ENCODE data around the gene PTPRM. TPM values are rescaled to one million over a fixed set of nuclear protein-coding genes. Genes with fewer than 3 reads are reported as not detected.

Gene PTPRM
- total RNA-seq, 1 donor from 2014 or later, result 63.2 TPM

- H3K4me3 ChIP-seq (ENCODE audit: low read depth, low read length), result no peak overlapping the region
- DNase-seq (ENCODE audit: low read depth), result no peak
- TF ChIP-seq CTCF (conservative IDR thresholded peaks at IDR 0.05; ENCODE audit: low read depth, low read length), result no peak
These were observed 327.5 kb downstream of the PTPRM start for GRCh38 chr18:7894592-7894991.

DNA sequence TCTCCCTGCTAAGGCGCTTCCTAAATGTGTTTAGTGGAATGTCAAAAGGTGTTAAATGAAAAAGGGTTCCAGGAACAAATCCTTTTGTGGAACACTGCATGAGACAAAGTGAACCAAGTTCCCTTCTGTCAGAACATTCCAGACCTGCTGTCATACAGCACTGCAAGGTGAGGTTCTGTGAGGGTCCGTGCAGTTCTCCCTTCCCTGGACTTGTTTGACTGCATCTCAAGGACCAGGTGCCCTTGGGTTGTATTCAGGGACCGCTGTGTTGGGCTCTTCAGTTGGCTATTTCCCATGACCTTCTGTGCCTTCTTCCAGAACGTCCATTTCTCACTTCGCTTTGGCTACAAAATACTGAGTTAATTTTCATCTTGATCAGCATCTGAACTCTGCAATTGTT, 328.2 kb downstream of the PTPRM start:
- no peak for DNase-seq (ENCODE audit: low read depth)
- no peak for TF ChIP-seq CTCF (conservative IDR thresholded peaks at IDR 0.05; ENCODE audit: low read depth, low read length)
- no peak overlapping the region for H3K4me3 ChIP-seq (ENCODE audit: low read depth, low read length)

DNA sequence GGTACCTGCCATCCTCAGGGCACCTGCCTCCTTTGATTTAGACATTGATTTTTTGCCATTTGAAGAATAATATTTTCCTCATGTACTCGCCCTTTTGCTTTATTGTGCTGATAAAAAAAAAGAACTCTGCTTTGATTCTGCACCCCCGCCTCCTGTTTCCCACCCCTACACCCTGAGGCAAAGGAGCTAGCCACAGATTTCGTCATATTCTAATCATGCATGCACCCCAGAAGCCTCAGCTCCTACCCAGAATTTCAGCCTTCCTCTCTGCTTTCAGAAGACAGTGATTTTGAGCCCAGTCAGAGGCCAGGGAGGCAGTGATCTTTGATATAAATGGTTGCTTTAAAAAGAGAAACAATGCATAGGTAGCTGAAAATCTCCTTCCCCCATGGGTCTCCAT, 329.0 kb downstream of the PTPRM start:
- TF ChIP-seq CTCF (conservative IDR thresholded peaks at IDR 0.05; ENCODE audit: low read depth, low read length), result no peak
- no peak for DNase-seq (ENCODE audit: low read depth)
- H3K4me3 ChIP-seq (ENCODE audit: low read depth, low read length), result no peak overlapping the region

DNA sequence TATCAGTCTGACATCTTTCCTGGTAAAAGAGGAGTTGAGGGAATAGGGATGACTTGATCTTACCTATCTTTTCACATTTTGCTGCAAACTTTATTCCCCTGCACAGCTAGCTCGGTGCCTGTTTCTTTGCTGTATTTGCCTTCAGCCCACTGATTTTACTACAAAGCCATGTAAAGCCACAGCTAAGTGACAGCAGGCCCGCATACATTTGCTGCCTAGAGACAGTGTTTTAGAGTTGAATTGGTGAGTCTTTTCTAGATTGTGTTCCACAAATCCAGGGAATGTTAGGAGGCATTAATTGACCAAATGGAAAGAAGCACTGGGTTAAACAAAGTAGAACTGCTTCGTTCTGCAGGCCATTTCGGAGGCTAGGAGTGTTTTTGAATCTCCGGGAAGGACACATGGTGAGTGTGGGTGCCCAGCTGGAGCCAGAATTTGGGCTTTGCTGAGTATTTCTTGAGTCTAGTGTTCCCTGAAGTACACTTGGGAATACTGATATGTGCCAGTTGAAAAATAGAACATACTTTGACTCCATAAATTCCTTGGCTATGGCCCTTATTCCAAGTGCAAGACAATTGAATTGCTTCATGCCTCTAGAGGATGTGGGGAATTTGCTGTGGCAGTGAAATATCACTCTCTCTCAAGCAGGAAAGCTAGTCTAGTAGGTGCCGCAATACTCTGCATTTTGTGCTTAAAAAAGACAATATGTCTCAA, 329.8 kb downstream of the PTPRM start:
- TF ChIP-seq CTCF (conservative IDR thresholded peaks at IDR 0.05; ENCODE audit: low read depth, low read length), result no peak
- H3K4me3 ChIP-seq (ENCODE audit: low read depth, low read length), result no peak overlapping the region

DNA sequence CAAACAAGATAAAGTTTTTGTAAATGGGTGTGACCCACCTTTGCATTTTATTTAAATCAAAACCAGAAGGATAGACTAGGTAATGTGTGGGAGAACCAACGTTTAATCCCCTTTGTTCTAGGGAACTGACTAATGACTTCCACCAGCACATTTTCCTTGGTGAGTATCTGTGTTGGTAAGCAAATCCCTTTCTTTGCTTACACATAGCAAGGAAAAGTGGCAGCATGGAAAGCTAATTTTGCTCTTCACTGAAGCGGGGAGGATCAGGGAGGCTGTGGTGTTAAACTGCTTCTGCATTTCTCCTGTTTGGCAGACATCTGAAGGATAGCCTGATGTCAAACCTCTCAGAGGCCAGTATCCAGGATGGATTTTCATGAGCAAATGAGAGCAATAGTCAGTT, 331.1 kb downstream of the PTPRM start:
- TF ChIP-seq CTCF (conservative IDR thresholded peaks at IDR 0.05; ENCODE audit: low read depth, low read length), result no peak
- no peak overlapping the region for H3K4me3 ChIP-seq (ENCODE audit: low read depth, low read length)
- no peak for DNase-seq (ENCODE audit: low read depth)

More for the DNA sequence above, 329.8 kb downstream of the PTPRM start:
- DNase-seq (ENCODE audit: low read depth), result no peak

- no peak overlapping the region for H3K4me3 ChIP-seq (ENCODE audit: low read depth, low read length)
- no peak for TF ChIP-seq CTCF (conservative IDR thresholded peaks at IDR 0.05; ENCODE audit: low read depth, low read length)
- no peak for DNase-seq (ENCODE audit: low read depth)
These were observed 332.0 kb downstream of the PTPRM start for GRCh38 chr18:7899078-7899477.

DNA sequence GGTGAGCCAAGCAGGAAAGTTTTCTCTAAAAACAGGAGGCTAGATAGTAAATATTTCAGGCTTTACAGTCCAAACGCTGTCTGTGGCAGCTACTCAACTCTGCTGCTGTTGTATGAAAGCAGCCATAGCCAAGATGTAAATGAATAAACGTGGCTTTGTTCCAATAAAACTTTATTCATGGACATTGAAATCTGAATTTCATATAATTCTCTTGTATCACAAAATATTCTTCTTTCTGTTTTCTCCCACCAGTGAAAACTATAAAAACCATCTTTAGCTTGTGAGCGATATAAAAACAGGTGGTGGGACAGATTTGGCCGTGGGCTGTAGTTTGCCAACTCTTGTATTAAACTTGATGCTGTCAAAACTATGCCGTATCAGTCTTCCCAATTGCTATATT, 333.0 kb downstream of the PTPRM start:
- no peak for DNase-seq (ENCODE audit: low read depth)
- no peak for TF ChIP-seq CTCF (conservative IDR thresholded peaks at IDR 0.05; ENCODE audit: low read depth, low read length)
- H3K4me3 ChIP-seq (ENCODE audit: low read depth, low read length), result no peak overlapping the region
